Measurements from ENCODE around the gene AP1G2.

Gene AP1G2

DNA sequence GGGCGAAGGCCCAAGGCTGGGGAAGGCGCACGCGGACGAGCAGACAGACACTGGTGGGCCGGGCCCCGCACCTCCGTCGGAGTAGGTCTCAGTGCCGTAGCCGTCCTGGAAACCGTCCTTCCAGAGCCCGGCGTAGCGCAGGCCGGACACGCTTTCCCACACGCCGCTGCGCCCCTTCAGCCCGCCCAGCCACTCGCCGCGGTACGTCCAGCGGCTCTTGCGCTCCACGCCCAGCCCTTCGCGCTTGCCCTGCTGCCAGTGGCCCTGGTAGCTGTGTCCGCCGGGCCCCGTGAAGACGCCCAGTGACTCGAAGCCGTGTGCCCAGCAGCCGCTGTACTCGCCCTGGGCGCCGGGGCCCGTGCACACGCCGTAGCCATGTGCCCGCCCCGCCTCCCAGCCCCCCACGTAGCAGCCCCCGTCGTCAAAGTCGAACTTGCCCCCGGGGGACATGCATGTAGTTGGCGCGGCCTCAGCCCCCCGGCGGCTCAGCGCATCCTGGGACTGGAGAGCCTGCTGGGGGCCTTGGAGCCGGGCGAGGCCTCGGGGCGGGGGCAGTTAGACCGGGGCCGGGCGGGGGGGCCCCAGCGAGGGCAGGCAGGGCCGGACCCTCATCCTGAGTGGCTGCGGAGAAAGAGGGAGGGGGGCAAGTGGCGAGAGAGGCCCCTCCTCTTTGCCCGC is 9.6 kb upstream of the AP1G2 start:
- no peak for DNase-seq
- H3K27me3 ChIP-seq (ENCODE audit: insufficient read depth, low read depth, severe bottlenecking), result peaks cover 5% of the 10 kb centered on the region

DNA sequence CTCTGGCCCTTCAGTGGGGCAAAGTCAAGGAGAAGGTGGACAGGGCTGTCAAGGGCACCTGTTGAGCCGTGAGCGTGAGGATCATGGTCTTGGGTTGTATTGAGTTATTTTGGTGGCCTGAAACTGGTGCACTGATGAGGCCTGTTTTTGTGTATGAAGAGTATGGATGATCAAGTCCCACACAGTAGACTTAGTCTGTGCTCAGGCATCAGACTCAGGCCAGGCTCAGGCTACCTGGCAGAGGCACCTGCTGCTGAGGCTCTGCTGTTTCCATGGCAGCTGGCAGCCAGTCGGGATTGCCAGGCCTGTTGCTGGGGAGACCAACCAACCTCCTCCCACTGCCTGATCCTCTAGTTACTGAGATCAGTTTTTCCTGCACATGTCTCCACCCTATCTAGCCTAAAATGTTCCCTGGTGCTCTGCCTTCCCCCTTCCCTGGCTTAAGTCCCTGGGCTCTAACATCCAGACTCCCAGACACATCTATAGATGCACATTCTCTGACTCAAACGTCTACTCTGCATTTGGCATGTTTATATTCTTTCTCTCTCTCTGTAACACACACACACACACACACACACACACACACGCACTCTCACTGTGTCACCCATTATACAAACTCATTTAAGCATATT is 5.9 kb upstream of the AP1G2 start:
- Histone ChIP-seq H3K4me3 (ENCODE audit: low read depth, low read length) (no peak overlapping the region), H3K9me3 (ENCODE audit: severe bottlenecking) (no peaks in the 10 kb centered on the region), H3K27me3 (ENCODE audit: insufficient read depth, low read depth, severe bottlenecking) (peaks cover 5% of the 10 kb centered on the region), H3K27ac (no peak overlapping the region), H3K36me3 (no peaks in the 10 kb centered on the region)
- TF ChIP-seq, protein P1, sequence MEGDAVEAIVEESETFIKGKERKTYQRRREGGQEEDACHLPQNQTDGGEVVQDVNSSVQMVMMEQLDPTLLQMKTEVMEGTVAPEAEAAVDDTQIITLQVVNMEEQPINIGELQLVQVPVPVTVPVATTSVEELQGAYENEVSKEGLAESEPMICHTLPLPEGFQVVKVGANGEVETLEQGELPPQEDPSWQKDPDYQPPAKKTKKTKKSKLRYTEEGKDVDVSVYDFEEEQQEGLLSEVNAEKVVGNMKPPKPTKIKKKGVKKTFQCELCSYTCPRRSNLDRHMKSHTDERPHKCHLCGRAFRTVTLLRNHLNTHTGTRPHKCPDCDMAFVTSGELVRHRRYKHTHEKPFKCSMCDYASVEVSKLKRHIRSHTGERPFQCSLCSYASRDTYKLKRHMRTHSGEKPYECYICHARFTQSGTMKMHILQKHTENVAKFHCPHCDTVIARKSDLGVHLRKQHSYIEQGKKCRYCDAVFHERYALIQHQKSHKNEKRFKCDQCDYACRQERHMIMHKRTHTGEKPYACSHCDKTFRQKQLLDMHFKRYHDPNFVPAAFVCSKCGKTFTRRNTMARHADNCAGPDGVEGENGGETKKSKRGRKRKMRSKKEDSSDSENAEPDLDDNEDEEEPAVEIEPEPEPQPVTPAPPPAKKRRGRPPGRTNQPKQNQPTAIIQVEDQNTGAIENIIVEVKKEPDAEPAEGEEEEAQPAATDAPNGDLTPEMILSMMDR (IDR thresholded peaks at IDR 0.05; ENCODE audit: low read depth, low read length), result no peak
- DNase-seq, result no peak

More for the DNA sequence above, 9.6 kb upstream of the AP1G2 start:
- Histone ChIP-seq H3K4me3 (ENCODE audit: low read depth, low read length) (peak overlapping the region; percentile 63), H3K27ac (no peak overlapping the region), H3K36me3 (no peaks in the 10 kb centered on the region), H3K9me3 (ENCODE audit: severe bottlenecking) (no peaks in the 10 kb centered on the region)
- TF ChIP-seq, protein P1 (IDR thresholded peaks at IDR 0.05; ENCODE audit: low read depth, low read length), result no peak

DNA sequence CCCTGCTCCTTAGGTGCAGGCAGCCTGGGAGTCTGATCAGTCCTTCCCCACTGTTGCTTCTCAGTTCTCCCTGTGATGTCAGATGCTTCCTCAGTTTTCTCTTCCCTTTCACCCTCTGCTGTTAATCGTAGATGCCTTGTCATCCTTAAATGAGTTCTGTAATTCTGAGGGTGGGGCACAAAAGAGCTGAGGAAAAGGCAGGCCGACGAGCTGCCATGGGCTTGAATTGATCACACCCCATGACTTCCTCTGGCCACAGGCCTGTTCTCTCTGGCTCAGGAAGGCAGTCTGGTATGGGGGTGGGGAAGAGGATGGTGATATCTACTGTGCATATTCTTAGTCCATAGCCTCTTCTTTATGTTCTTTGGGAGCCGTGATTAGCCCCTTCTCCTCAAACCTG is 5.2 kb upstream of the AP1G2 start:
- no peak overlapping the region for H3K27ac ChIP-seq
- no peak overlapping the region for H3K4me3 ChIP-seq (ENCODE audit: low read depth, low read length)
- H3K27me3 ChIP-seq (ENCODE audit: insufficient read depth, low read depth, severe bottlenecking), result peaks cover 5% of the 10 kb centered on the region
- H3K9me3 ChIP-seq (ENCODE audit: severe bottlenecking), result no peaks in the 10 kb centered on the region
- no peaks in the 10 kb centered on the region for H3K36me3 ChIP-seq
- DNase-seq, result no peak
- TF ChIP-seq, protein P1 (IDR thresholded peaks at IDR 0.05; ENCODE audit: low read depth, low read length), result no peak

DNA sequence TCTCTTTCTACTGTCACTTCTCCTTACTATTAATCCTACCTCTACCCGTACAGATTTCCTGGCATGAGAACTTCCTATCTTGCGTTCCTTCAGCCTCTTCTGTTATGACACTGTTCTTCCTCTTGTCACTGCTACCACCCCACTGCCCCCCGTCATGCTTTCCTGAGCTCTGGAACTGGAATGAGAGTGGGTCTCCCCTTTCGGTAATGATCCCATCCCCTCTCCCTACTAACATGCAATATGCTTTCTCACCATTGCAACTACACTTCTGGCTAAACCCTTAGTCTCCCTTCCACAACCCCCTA is 4.9 kb upstream of the AP1G2 start:
- Histone ChIP-seq H3K9me3 (ENCODE audit: severe bottlenecking) (no peaks in the 10 kb centered on the region), H3K27me3 (ENCODE audit: insufficient read depth, low read depth, severe bottlenecking) (peaks cover 3% of the 10 kb centered on the region), H3K4me3 (ENCODE audit: low read depth, low read length) (no peak overlapping the region), H3K27ac (no peak overlapping the region), H3K36me3 (no peaks in the 10 kb centered on the region)
- no peak for DNase-seq
- TF ChIP-seq, protein P1 (IDR thresholded peaks at IDR 0.05; ENCODE audit: low read depth, low read length), result no peak

DNA sequence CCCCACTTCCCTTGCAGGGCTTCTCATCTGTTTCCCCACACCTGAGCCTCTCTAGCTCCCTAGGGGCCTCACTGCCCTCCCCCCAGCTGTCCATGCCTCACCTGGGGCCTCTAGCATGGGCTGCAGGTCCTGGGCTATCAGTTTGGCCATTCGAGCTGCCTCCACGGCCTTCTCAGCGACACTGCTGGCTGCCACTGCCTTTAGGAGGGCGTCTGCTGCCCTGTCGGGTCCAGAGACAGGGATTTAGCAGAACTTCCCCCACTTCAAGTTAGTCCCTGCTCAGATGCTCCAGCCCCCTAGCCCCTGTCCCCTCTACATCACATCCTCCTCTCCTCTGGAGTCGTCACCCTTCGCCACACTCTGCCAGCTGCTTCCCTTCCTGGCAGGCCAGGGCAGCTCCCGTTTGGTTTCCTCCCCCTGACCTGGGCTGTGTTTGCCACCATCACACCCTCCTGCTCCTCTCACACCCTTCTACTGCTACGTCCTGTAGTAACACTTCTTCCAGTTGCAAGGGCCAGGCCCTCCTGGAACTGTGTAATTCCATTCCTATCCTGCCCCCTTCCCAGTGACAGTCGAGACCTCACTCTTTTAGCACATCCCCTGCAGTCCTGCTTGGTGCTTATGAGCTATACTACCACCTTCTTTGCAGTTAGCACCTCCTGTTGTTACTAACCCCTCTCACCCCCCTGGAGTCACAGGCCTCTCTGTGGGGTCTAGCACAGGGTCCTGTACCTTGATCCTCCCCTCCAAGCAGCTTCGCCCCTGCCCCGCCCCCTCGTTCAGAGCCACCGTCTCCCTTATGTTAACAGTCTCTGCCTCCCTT is 4.3 kb upstream of the AP1G2 start:
- no peaks in the 10 kb centered on the region for H3K36me3 ChIP-seq
- DNase-seq, result no peak
- no peak overlapping the region for H3K27ac ChIP-seq
- TF ChIP-seq, protein P1 (IDR thresholded peaks at IDR 0.05; ENCODE audit: low read depth, low read length), result no peak
- no peaks in the 10 kb centered on the region for H3K9me3 ChIP-seq (ENCODE audit: severe bottlenecking)
- no peak overlapping the region for H3K4me3 ChIP-seq (ENCODE audit: low read depth, low read length)
- H3K27me3 ChIP-seq (ENCODE audit: insufficient read depth, low read depth, severe bottlenecking), result no peaks in the 10 kb centered on the region

All from WERI-Rb-1 (cell line).